Fibroblast of upper back skin (primary cell): ENCODE results near the gene MOB4.
A peak's percentile ranks its signal among the peaks of the same experiment; 100 is the strongest.
"Not testable (repeated sequence)": the region's sequence is repeated elsewhere in the genome, so short reads cannot be mapped to it uniquely, and the experiment has no call there.

ENCODE experiments used
- DNase-seq: peaks from one replicate; pipeline ENCODE4 v3.0.0-alpha.2; 2013

Gene MOB4

GRCh38 chr2:197515315-197515738 is 539 bp upstream of the MOB4 start:
- DNase-seq = no peak

DNA sequence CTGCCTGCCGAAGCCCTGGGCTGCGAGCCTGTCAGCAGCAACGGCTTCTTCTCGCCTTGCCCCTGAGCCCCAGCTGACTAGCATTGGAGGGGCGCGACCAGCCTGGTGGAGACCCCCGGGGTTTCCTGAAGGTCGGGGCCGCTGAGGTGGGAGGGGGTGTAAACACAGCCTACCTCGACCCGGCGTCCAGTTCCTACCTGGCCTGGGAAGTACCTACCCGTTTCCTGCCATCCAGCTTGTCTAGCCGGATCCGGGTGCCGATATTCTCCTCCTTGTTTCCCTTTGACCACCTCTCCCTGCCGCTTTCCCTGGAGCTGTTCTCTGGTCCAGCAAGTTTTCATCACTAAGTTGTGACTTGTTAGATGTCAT is 511 bp downstream of the MOB4 start:
- no peak for DNase-seq

- DNase-seq = no peak
Measured at GRCh38 chr2:197517150-197517549, 1.3 kb downstream of the MOB4 start.

- DNase-seq = peak; percentile 20
Measured at GRCh38 chr2:197538412-197538811, 22.5 kb downstream of the MOB4 start.

DNA sequence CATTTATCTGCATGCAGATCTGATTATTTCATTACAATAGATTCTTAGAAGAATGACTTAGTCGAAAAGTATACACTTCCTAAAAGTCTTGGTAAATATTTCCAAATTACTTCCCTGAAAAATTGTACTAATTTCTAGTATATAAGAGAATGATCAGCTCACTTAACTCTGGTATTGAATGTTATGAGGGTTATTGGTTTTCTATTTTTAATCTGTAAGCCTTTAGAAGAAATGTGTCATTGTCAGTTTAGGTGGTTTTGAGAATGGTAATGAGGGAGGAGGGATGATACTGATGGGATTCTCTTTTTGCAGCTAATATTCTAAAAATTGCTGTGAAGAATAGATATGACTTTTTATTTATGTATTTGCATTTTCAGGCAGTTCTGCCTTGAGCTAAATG is 23.9 kb downstream of the MOB4 start:
- no peak for DNase-seq

DNA sequence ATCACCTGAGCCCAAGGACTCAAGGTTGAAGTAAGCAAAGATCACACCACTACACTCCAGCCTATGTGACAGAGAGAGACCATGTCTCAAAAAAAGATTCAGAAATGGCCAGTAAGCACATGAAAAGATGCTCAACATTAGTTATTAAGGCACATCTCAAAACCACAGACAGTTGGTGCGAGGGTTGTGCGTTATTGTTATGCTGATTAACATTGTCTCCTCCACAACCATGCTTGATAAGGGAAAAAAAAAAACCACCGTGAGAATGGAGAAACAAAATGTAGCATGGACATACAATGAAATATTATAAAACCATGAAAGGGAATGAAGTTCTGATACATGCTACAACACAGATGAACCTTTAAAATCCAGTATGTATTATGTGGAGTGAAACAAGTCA is 27.3 kb downstream of the MOB4 start:
- DNase-seq = no peak

DNA sequence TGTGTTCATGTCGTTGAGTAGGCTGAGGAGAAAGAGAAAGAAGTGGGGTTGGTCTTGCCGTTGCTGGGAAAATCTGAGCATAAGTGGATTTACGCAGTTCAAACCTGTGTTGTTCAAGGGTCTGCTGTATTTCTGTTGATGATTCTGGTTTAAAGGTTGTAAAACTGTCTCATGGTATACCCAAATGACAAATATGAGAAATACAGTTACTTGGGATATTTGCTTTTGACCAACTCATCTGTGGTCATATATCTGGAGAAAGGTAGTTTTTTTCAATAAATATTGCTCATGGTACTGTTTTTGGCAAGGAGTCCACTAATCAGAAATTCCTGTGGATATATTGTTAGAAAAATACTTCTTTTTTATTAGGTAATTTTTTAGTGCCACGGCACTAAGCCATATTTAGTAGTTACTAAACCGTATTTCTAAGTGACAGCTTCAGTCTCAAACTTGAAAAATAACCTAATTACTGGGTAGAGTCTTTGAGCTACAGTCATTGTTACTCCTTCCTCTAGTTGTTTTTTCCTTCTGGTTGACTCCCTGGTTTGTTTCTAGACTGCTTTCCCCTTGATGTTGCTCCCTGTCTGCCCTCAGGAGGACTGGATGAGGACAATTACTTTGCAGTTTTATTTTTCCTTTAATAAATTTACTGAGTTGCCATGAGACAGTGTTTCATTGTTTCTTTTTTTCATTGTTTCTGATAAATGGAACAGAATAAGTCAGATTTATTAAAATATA is 31.5 kb downstream of the MOB4 start:
- no peak for DNase-seq

DNA sequence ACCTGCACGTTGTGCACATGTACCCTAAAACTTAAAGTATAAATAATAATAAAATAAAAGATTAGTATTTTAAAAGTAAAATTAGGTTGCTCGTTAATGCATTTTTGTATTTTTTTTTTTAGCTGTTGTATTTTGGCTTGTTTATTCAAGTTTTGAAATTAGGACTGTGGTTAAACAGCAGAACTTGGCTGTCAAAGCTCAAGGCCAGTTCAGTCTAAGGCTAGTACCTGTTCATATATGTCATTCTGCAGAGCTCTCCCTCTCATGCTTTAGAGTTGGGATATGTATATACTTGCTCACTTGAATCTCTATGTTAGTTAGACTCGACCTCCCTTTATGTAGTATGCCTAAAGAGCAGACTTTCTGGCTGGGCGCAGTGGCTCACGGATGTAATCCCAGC is 32.7 kb downstream of the MOB4 start:
- DNase-seq = no peak

DNA sequence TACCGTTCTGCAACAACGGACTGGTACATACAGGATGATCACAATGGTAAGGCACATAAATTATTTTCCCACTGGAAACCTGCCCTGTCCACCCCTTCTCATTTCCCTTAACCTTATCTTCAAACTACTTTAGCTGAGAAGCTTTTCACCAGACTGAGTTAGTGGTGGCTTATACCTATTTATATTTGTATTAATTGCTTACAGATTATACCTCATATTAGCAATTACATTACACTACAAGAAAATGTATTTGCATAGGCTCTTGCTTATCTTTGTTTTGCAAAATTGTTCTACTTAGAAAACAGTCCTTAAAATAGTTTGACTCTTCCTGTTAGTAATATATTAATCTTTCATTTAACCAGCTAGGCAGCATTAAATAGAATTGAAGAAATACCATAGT is 35.4 kb downstream of the MOB4 start:
- DNase-seq = not testable (repeated sequence)

DNA sequence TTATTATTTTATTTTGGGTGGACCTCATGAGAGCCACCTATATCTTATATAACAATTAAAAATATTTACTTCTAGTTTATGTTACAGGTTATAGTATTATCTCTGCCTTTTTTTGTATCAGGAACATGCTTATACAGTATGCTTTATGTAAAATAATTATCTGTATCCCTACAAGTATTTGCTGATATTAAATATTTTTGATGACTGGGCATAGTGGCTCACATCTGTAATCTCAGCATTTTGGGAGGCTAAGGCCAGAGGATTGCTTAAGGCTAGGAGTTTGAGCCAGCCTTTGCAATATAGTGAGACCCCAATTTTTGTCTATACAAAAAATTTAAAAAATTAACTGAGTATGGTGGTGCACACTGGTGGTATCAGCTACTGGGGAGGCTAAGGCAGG is 39.6 kb downstream of the MOB4 start:
- DNase-seq = no peak

- peak; percentile 35 for DNase-seq
Measured at GRCh38 chr2:197556456-197556855, 40.6 kb downstream of the MOB4 start.

GRCh38 chr2:197558393-197558792 is 42.5 kb downstream of the MOB4 start:
- DNase-seq = no peak

- no peak for DNase-seq
Measured at GRCh38 chr2:197559681-197560080, 43.8 kb downstream of the MOB4 start.

- DNase-seq = no peak
Measured at GRCh38 chr2:197560146-197560665, 44.3 kb downstream of the MOB4 start.

GRCh38 chr2:197571627-197572271 is 55.9 kb downstream of the MOB4 start:
- DNase-seq = peak; percentile 32

DNA sequence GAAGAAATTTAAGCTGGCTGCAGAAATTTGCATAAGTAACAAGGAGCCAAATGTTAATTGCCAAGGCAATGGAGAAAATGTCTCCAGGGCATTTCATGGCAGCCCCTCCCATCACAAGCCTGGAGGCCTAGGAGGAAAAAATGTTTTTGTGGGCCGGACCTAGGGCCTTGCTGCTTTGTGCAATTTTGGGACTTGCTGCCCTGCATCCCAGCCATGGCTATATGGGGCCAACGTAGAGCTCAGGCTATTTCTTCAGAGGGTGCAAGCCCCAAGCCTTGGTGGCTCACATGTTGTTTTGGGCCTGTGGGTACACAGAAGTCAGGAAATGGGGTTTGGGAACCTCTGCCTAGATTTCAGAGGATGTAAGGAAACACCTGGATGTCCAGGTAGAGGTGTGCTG is 57.7 kb downstream of the MOB4 start:
- no peak for DNase-seq

- peak; percentile 25 for DNase-seq
Measured at GRCh38 chr2:197575987-197576386, 60.1 kb downstream of the MOB4 start.

GRCh38 chr2:197576631-197577030 is 60.8 kb downstream of the MOB4 start:
- peak; percentile 52 for DNase-seq

GRCh38 chr2:197577446-197577845 is 61.6 kb downstream of the MOB4 start:
- DNase-seq = no peak

DNA sequence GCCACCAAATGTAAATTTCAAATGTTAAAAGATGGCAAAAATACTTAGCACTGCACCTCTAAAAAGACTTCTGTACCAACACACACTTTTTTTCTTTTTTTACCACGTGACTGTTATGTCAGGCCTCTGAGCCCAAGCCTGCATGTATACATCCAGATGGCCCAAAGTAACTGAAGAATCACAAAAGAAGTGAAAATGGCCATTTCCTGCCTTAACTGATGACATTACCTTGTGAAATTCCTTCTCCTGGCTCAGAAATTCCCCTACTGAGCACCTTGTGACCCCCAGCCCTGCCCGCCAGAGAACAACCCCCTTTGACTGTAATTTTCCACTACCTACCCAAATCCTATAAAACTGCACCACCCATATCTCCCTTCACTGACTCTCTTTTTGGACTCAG is 62.4 kb downstream of the MOB4 start:
- not testable (repeated sequence) for DNase-seq

DNA sequence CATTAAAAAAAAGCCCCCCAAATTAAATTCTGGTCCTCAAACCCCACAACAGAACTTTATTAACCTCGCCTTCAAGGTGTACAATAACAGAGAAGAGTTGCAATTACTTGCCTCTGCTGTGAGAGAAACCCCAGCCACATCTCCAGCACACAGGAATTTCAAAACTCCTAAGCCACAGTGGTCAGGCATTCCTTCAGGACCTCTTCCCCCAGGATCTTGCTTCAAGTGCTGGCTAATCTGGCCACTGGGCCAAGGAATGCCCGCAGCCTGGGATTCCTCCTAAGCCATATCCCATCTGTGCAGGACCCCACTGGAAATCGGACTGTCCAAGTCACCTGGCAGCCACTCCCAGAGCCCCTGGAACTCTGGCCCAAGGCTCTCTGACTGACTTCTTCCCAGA is 64.3 kb downstream of the MOB4 start:
- not testable (repeated sequence) for DNase-seq

- not testable (repeated sequence) for DNase-seq
Measured at GRCh38 chr2:197587255-197587654, 71.4 kb downstream of the MOB4 start.

- DNase-seq = no peak
Measured at GRCh38 chr2:197591339-197592072, 75.6 kb downstream of the MOB4 start.

DNA sequence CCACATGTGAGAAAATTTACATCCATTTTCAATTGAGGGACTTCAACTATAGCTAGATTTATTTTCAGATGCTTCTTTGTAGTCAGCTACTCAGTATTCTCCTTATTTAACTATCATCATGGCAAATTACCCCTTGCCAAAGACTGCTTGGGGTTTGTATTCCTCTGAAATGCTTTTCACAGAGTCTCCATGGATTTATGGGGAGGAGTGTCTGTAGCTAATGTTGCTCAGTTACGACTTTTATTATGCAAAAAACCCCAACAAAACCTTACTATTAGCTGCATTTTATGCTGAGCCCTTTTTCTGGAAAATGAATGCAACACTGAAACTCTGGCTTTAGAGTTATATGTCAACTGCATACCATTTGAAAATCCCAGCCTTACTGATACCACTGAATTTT is 80.9 kb downstream of the MOB4 start:
- no peak for DNase-seq
